HepG2 (cell line): ENCODE results near the gene TNFSF8. TPM values are rescaled to one million over a fixed set of nuclear protein-coding genes. Genes with fewer than 3 reads are reported as not detected.
A peak's percentile ranks its signal among the peaks of the same experiment; 100 is the strongest.

ENCODE experiments used
- ATRX ChIP-seq: sonication (generic); formaldehyde crosslinking; IDR thresholded peaks from 2 replicates; pipeline ENCODE4 v1.4.0; 2020; ENCODE audit warnings: missing genetic modification reagents, borderline replicate concordance
- ETV5 ChIP-seq: IDR thresholded peaks from 2 replicates; pipeline ENCODE4 v1.6.1; 2018; ENCODE audit warnings: missing biosample characterization, missing genetic modification reagents, inconsistent platforms, borderline replicate concordance
- FOXA3 ChIP-seq: IDR thresholded peaks from 2 replicates; pipeline ENCODE4 v1.6.1; 2016; ENCODE audit warnings: missing genetic modification reagents, missing compliant biosample characterization
- FOXK1 ChIP-seq: sonication (generic); formaldehyde crosslinking; IDR thresholded peaks from 2 replicates; pipeline ENCODE4 v1.4.0; 2020; ENCODE audit warnings: low read depth, missing genetic modification reagents, borderline replicate concordance
- HOXA3 ChIP-seq: sonication (generic); formaldehyde crosslinking; IDR thresholded peaks from 2 replicates; pipeline ENCODE4 v1.5.0; 2020; ENCODE audit warnings: missing genetic modification reagents
- NR2F1 ChIP-seq, 2 experiments: fragments of 450-650 bp in 1 of 2; formaldehyde crosslinking in 1 of 2; IDR thresholded peaks; 2 replicates each; pipeline versions ENCODE4 v1.5.0 to v1.6.1; 2016 to 2020; ENCODE audit warnings: mild to moderate bottlenecking in 1 of 2, missing compliant biosample characterization in 1 of 2, missing genetic modification reagents in 1 of 2, moderate library complexity in 1 of 2
- PAXIP1 ChIP-seq: sonication (generic); formaldehyde crosslinking; conservative IDR thresholded peaks from 2 replicates; pipeline ENCODE4 v1.4.0; 2020; ENCODE audit warnings: mild to moderate bottlenecking, missing genetic modification reagents, moderate library complexity
- RBFOX2 ChIP-seq: fragments of 200-400 bp; formaldehyde crosslinking; IDR thresholded peaks from 2 replicates; pipeline ENCODE4 v1.6.1; 2017; ENCODE audit warnings: low read depth, mild to moderate bottlenecking, low read length
- SAP130 ChIP-seq: IDR thresholded peaks from 2 replicates; pipeline ENCODE4 v1.6.1; 2016; ENCODE audit warnings: low read depth
- SKI ChIP-seq: fragments of 450-650 bp; IDR thresholded peaks from one replicate; pipeline ENCODE4 v1.6.1; 2018; ENCODE audit warnings: mild to moderate bottlenecking; ENCODE audit not compliant: partially characterized antibody
- SMAD3 ChIP-seq: sonication (generic); formaldehyde crosslinking; IDR thresholded peaks from 2 replicates; pipeline ENCODE4 v1.4.0; 2020; ENCODE audit warnings: missing genetic modification reagents
- TEAD2 ChIP-seq: sonication (generic); formaldehyde crosslinking; IDR thresholded peaks from 2 replicates; pipeline ENCODE4 v1.9.0; 2021; ENCODE audit warnings: missing genetic modification reagents
- TP53 ChIP-seq: sonication (generic); formaldehyde crosslinking; conservative IDR thresholded peaks from 2 replicates; pipeline ENCODE4 v1.4.0; 2020; ENCODE audit warnings: missing genetic modification reagents
- TRIM24 ChIP-seq: sonication (generic); formaldehyde crosslinking; IDR thresholded peaks from 2 replicates; pipeline ENCODE4 v1.8.0; 2022; ENCODE audit warnings: mild to moderate bottlenecking, missing genetic modification reagents
- U2AF2 ChIP-seq: fragments of 200-400 bp; formaldehyde crosslinking; IDR thresholded peaks from 2 replicates; pipeline ENCODE4 v1.6.1; 2017; ENCODE audit warnings: low read depth, mild to moderate bottlenecking, low read length
- ZNF160 ChIP-seq: sonication (generic); formaldehyde crosslinking; IDR thresholded peaks from 2 replicates; pipeline ENCODE4 v1.8.0; 2022; ENCODE audit warnings: mild to moderate bottlenecking, inconsistent platforms, missing genetic modification reagents
- ZNF225 ChIP-seq: sonication (generic); formaldehyde crosslinking; IDR thresholded peaks from 2 replicates; pipeline ENCODE4 v1.4.0; 2020; ENCODE audit warnings: mild to moderate bottlenecking, missing genetic modification reagents
- ZNF296 ChIP-seq: sonication (generic); formaldehyde crosslinking; conservative IDR thresholded peaks from 2 replicates; pipeline ENCODE4 v1.5.0; 2020; ENCODE audit warnings: mild to moderate bottlenecking, missing genetic modification reagents
- ZNF331 ChIP-seq: sonication (generic); formaldehyde crosslinking; IDR thresholded peaks from 2 replicates; pipeline ENCODE4 v1.4.0; 2020; ENCODE audit warnings: missing genetic modification reagents
- ZNF572 ChIP-seq: sonication (generic); formaldehyde crosslinking; IDR thresholded peaks from 2 replicates; pipeline ENCODE4 v1.5.1; 2020; ENCODE audit warnings: mild to moderate bottlenecking, missing genetic modification reagents
- ZNF615 ChIP-seq: sonication (generic); formaldehyde crosslinking; IDR thresholded peaks from 2 replicates; pipeline ENCODE4 v1.5.0; 2020; ENCODE audit warnings: mild to moderate bottlenecking, missing genetic modification reagents, borderline replicate concordance
- ZNF672 ChIP-seq: sonication (generic); formaldehyde crosslinking; IDR thresholded peaks from 2 replicates; pipeline ENCODE4 v1.8.1; 2022; ENCODE audit warnings: missing genetic modification reagents
- ZNF703 ChIP-seq: sonication (generic); formaldehyde crosslinking; IDR thresholded peaks from 2 replicates; pipeline ENCODE4 v1.5.1; 2020; ENCODE audit warnings: missing genetic modification reagents, mild to moderate bottlenecking, moderate library complexity, borderline replicate concordance
- polyA plus RNA-seq, 8 experiments: library from polyadenylated mRNA; depleted of rRNA in 3 of 8; stranded (reverse) in 7 of 8; unstranded in 1 of 8; fragments of >200 nt; fragmentation: Illumina TruSeq in 4 of 8; extraction: Trizol in 4 of 8; gene quantifications; 2 replicates each; pipeline versions ENCODE4 v1.2.1 to v1.2.3, GENCODE V29; 2011 to 2016; ENCODE audit warnings: low read depth in 4 of 8, missing spikeins in 1 of 8, mixed read lengths in 1 of 8; ENCODE audit not compliant: insufficient read depth in 1 of 8
- total RNA-seq, 5 experiments: library from RNA; depleted of rRNA; stranded (reverse); fragments of >200 nt; fragmentation: Illumina TruSeq; extraction: Trizol; gene quantifications; 2 replicates each; pipeline ENCODE4 v1.2.3, GENCODE V29; 2016; ENCODE audit warnings: low read depth in 1 of 5
- TF ChIP-seq, protein P1 (sequence below): sonication (generic); formaldehyde crosslinking; IDR thresholded peaks from 2 replicates; pipeline ENCODE4 v1.4.0; 2020; ENCODE audit warnings: mild to moderate bottlenecking, missing genetic modification reagents
- TF ChIP-seq, protein P2 (sequence below): sonication (generic); formaldehyde crosslinking; IDR thresholded peaks from 2 replicates; pipeline ENCODE4 v1.5.0; 2020; ENCODE audit warnings: mild to moderate bottlenecking, missing genetic modification reagents

The TNFSF8 gene
- total and polyA plus RNA-seq, 2 of the 13 experiments (the other 11 are each of a cell fraction or from before 2014, with no cell fraction given), result not detected

DNA sequence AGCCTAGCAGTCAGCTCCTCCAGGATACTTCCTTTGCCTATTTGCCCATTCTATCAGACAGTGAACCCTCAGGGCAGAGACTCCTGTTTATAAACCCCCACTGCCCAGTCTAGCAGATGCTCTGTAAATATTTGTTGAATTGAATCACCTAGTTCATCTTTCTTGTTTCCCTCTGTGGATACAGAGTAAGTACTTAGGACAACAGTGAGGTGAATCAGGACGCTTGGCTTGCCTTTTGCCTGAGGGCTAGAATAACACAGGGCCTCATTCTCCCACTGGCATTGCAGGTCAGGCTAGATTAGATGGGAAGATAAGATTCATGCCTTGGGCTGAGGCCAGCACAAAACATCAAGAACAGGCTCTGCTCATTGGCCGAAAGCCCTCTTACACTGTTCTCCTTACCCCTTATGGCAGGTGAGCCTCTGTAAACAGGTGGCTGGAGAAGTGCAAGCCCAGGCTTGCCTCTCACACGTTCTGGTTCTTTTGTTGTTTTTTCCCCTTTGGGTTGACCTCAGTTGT, 22.2 kb downstream of the TNFSF8 start (continued):
- peak; percentile 70 for TF ChIP-seq PAXIP1
- no peak for TF ChIP-seq TRIM24 (CRISPR knock-in tag)
- no peak for TF ChIP-seq ZNF572
- TF ChIP-seq ZNF160 (CRISPR knock-in tag), result no peak
- peak; percentile 56 for TF ChIP-seq SAP130 (CRISPR knock-in tag)
- no peak for TF ChIP-seq ATRX (CRISPR knock-in tag)
- peak; percentile 83 for TF ChIP-seq SKI
- TF ChIP-seq FOXK1 (CRISPR knock-in tag), result peak; percentile 62; the same call in 1 of the 2 replicates
- peak; percentile 83; the same call in 1 of the 2 replicates for TF ChIP-seq SMAD3 (CRISPR knock-in tag)
- TF ChIP-seq, protein P1, sequence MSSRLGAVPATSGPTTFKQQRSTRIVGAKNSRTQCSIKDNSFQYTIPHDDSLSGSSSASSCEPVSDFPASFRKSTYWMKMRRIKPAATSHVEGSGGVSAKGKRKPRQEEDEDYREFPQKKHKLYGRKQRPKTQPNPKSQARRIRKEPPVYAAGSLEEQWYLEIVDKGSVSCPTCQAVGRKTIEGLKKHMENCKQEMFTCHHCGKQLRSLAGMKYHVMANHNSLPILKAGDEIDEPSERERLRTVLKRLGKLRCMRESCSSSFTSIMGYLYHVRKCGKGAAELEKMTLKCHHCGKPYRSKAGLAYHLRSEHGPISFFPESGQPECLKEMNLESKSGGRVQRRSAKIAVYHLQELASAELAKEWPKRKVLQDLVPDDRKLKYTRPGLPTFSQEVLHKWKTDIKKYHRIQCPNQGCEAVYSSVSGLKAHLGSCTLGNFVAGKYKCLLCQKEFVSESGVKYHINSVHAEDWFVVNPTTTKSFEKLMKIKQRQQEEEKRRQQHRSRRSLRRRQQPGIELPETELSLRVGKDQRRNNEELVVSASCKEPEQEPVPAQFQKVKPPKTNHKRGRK (CRISPR knock-in tag), result no peak
- TF ChIP-seq TP53 (CRISPR knock-in tag), result peak; percentile 94; the same call in 1 of the 2 replicates
- peak; percentile 22 to 31; a peak in 1 of 4 replicates for TF ChIP-seq NR2F1 (CRISPR knock-in tag; IDR thresholded peaks at IDR 0.05)
- peak; percentile 94 for TF ChIP-seq FOXA3
- TF ChIP-seq ZNF672 (CRISPR knock-in tag), result no peak
- TF ChIP-seq TEAD2 (CRISPR knock-in tag), result no peak
- no peak for TF ChIP-seq ZNF615 (CRISPR knock-in tag)
- TF ChIP-seq U2AF2, result no peak
- TF ChIP-seq RBFOX2, result no peak
- peak; percentile 49; the same call in 1 of the 2 replicates for TF ChIP-seq ZNF331 (CRISPR knock-in tag)
- no peak for TF ChIP-seq ZNF703 (CRISPR knock-in tag)
- no peak for TF ChIP-seq ZNF225 (CRISPR knock-in tag)
- peak; percentile 20; the same call in 1 of the 2 replicates for TF ChIP-seq ETV5 (CRISPR knock-in tag)
- TF ChIP-seq, protein P2, sequence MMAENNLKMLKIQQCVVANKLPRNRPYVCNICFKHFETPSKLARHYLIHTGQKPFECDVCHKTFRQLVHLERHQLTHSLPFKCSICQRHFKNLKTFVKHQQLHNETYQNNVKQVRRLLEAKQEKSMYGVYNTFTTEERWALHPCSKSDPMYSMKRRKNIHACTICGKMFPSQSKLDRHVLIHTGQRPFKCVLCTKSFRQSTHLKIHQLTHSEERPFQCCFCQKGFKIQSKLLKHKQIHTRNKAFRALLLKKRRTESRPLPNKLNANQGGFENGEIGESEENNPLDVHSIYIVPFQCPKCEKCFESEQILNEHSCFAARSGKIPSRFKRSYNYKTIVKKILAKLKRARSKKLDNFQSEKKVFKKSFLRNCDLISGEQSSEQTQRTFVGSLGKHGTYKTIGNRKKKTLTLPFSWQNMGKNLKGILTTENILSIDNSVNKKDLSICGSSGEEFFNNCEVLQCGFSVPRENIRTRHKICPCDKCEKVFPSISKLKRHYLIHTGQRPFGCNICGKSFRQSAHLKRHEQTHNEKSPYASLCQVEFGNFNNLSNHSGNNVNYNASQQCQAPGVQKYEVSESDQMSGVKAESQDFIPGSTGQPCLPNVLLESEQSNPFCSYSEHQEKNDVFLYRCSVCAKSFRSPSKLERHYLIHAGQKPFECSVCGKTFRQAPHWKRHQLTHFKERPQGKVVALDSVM (CRISPR knock-in tag), result no peak
- no peak for TF ChIP-seq ZNF296 (CRISPR knock-in tag)
- TF ChIP-seq HOXA3 (CRISPR knock-in tag), result no peak; the same call in 1 of the 2 replicates
